OCI-LY3 (cell line): ENCODE measurements around the gene EXOC3L1.

Experiments
- CTCF ChIP-seq: fragments of 200-600, 300-600 bp; sonication (generic); IDR thresholded peaks from 2 replicates; pipeline ENCODE4 v1.5.1; 2014; ENCODE audit warnings: antibody characterized with exemption, low read length, low read depth
- EZH2phosphoT487 ChIP-seq: fragments of 200-600 bp; shearing (Covaris generic); IDR thresholded peaks from 2 replicates; pipeline ENCODE4 v1.6.1; 2018; ENCODE audit warnings: antibody characterized with exemption, mixed run types, low read depth

DNA sequence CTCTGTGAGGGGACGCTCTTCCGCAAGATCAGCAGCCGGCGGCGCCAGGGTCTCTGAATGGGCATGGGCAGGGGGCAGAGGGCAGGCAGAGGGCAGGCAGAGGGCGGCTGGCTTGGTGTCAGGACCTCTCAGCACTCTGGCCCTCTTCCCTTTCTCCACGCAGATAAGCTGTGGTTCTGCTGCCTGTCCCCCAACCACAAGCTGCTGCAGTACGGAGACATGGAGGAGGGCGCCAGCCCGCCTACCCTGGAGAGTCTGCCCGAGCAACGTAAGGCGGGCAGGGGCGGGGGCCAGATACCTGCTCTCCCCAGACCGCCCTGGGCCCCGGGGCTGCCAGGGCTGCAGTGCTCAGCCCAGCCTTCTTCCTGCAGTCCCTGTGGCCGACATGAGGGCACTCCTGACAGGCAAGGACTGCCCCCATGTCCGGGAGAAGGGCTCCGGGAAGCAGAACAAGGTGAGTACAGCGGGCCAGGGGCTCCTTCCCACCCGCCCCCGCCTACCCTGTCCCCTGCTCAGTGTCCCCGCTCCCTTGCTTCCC, 13.1 kb upstream of the EXOC3L1 start:
- TF ChIP-seq CTCF (no peak), EZH2phosphoT487 (no peak)
